GM12875 (cell line): ENCODE results near the gene TBC1D16.

Experiments used
- H3K4me3 ChIP-seq: one replicate; pipeline ENCODE4 v1.5.1; 2011; ENCODE audit warnings: low read depth, low read length, control low read depth
- TF ChIP-seq, protein P1 (sequence below): IDR thresholded peaks from 2 replicates; pipeline ENCODE4 v1.5.1; 2011; ENCODE audit warnings: low read depth, mild to moderate bottlenecking, control low read depth, inconsistent platforms, low read length, moderate library complexity, borderline replicate concordance; ENCODE audit not compliant: insufficient read depth

TBC1D16 gene

DNA sequence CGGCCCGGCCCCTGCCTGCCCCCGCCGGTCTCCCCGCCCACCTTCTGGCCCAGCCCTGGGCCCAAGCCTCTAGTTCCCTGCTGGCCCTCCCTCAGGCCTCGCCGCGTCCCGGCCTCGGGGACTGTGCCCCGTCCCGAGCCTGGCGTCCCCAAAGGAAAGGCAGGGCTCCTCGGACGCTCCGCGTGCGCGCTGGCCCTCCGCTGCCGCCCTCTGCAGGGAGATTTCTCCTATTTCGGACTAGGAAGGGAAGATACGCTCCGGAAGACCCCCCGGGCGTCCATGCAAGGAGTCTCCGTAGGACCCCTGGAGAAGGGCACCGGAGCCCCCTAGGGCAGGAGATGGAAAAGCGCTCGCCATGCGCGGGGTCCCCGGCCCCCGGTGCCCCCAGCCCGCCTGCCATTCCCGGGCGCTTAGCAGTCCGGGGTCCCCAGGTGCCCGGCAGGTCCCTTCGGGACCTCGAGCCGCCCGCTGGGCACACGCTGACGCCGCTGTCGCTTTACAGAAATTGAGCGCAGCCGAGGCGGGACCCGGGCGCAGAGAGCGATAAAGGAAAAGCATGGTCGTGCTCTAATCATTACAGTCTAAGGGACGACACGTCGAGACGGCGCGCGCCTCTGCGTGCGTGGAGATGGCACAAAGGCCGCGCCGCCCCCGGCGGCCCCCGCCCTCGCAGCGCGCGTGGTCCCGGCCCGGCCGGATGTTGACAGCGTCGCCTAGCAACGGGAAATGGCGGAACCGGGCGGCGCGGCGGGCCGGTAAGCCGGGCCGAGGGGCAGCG lies 454 bp upstream of the TBC1D16 start, which contains the start of gene CCDC40:
TSS of gene CCDC40 (plus strand) at position 706 of the 778 bp plus-strand sequence. CDS start at position 727, 21 bp downstream.
- TF ChIP-seq, protein P1, sequence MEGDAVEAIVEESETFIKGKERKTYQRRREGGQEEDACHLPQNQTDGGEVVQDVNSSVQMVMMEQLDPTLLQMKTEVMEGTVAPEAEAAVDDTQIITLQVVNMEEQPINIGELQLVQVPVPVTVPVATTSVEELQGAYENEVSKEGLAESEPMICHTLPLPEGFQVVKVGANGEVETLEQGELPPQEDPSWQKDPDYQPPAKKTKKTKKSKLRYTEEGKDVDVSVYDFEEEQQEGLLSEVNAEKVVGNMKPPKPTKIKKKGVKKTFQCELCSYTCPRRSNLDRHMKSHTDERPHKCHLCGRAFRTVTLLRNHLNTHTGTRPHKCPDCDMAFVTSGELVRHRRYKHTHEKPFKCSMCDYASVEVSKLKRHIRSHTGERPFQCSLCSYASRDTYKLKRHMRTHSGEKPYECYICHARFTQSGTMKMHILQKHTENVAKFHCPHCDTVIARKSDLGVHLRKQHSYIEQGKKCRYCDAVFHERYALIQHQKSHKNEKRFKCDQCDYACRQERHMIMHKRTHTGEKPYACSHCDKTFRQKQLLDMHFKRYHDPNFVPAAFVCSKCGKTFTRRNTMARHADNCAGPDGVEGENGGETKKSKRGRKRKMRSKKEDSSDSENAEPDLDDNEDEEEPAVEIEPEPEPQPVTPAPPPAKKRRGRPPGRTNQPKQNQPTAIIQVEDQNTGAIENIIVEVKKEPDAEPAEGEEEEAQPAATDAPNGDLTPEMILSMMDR: 0 out of 2 replicates have a peak, but pooled peaks have one; percentile 3
- H3K4me3 ChIP-seq: peak within 1 kb of the TSS; percentile 35

DNA sequence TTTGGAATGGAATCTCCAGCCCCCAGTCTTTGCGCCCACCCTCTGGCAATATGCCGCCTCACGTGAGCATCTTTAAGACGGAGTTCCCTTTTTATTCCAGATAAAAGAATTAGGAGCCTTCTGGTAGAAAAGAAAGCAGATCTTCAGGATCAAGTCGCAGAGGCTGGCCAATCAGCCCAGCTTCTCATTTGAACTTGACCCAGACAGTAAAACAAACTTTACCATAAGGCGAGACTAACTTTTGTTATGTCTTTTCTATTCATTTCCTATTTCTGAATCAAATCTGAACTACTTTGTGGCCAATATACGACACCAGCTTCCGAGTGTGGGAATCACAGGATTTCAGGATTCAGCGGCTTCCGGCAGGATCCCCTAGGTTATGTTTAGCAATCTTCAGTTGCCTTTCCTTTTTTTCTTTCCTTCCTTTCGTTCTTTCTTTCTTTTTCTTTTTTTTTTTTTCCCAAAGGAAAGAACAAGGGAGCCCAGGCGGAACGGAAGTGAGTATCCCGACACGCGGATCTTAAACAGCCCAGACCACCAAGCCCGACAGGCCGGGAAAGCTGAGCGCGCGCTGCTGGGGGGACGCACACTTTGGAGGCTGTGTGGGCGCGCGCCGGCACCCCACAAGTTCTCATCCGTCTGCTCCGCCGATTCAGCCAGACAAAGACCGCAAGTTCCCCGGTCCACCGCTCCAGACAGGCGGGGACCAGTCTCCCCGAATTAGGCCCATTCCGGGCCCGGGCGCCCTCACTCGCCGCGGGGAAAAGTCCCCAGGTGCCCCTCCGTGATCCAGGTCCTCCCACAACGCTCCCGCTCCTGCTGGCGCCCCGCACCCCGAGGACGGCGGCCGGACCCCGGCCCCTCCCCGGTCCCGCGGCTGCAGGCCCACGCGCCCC lies 633 bp downstream of the TBC1D16 start:
- H3K4me3 ChIP-seq: peak overlapping the region; percentile 13
- TF ChIP-seq, protein P1: no peak

DNA sequence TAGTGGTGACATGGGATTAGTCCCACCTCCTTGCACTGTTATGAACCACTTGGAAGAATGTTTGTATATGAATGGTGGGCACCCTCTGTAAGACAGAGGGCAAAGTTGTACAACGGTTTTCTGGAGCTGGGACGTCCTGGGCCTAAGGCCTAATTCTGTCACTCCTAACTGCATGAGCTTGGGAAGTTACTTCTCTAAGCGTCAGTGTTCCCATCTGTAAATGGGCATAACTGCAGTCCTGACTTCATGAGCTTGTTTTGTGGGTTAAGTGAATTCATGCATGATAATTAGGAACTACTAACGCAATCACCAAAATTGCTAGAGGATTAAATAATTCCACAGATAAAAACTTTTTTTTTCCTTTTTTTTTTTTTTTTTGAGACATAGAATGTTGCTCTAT lies 1.8 kb downstream of the TBC1D16 start:
- TF ChIP-seq, protein P1: no peak
- H3K4me3 ChIP-seq: no peak overlapping the region

DNA sequence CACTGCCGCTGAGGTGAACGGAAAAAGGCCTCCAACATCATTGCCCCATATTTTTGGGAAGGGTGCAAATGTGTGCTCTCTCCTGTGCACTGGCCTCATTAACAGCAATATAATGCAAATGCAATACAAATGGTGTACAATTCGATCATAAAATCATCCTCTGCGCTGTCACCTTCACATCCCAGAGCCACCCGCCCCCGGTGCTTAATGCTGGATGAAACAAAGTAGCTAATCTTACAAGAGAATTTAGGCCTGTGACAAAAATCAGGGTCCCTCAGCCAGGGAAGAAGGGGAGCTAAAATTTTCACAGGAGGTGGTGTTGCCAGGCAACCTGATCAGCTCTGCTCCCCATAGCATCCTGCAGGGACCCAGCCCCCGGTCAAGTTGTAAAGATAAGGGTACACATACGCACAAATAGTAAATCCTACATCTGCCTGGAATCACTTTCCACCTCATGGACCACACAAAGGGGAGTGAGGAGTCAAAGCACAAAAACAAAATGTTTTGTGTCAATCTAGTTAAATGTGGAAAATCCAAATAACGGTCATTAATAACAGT lies 3.0 kb downstream of the TBC1D16 start:
- TF ChIP-seq, protein P1: no peak
- H3K4me3 ChIP-seq: no peak overlapping the region

DNA sequence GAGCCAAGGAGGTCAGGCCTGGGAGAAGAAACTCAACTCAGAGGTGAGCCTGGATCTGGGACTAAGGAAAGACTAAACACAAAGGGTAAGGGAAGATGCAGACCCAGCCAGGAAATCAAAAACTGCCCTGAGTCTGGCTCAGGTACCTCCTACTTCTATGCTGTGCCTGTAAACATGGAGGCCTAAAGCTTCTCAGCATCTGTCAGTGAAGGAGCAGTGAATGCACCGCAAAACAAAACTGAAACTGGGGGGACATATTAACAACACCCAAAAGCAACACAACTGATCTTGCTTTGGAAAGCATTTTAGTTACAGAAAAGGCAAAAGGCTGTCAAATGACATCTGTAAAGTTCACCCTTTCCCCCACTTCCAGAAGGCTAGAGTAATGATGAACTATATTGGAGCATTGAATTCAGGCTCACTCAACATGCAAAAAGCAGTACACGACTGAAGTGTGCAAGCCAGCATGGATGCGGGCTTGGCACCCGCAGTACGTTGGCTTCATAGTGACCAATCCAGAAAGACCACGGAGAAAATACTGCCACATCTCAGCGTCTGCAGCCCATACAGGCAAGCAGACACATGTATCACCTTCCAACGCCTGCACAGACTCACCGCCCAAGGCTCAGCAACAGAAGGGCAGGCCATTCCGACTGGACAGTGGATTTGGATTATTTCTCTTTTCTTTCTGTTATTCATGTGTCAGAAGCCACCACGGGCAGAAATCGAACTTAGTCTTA lies 3.8 kb downstream of the TBC1D16 start:
- H3K4me3 ChIP-seq: no peak overlapping the region
- TF ChIP-seq, protein P1: no peak

DNA sequence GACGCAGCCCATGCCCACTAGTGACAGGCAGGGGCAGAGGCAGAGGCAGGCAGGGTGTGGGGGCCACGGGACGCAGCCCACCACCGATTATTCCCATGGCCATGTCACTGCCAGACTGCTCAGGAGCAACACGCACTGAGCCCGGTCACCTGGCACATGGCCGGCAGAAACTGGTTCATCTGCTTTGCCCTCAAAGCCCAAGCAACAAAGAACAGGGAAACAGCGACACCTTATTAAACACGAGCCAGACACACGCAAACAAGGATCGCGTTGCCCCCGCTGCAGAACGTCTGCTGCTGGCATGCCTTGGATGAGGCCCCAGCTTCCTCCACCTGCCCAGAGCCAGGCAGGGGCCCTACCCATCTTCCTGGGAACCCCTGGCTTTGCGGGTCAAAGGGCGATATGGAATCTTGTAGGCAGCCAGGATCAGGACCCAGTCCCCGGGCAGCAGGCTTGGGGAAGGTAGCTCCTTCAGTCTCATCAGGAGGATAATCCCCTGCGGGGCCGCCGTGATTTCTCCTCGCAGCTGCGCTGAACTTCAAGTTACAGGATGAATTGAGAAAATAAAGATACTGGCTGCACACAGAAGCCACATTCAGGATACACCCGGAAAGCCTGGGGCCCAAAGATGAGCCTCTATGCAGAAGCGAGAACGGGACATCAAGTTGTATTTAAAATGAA lies 4.8 kb downstream of the TBC1D16 start:
- TF ChIP-seq, protein P1: no peak

More for the DNA sequence above, 4.8 kb downstream of the TBC1D16 start:
- H3K4me3 ChIP-seq: no peak overlapping the region
